Sigmoid colon (tissue), 4 donors: ENCODE data around the gene IRF2.

ENCODE experiments used
- CTCF ChIP-seq, 4 experiments: fragments of 450-650 bp in 3 of 4; fragments of 200-600 bp in 1 of 4; IDR thresholded peaks; one replicate each; pipeline ENCODE4 v1.5.1; 2016 to 2019; ENCODE audit warnings: antibody characterized with exemption in 4 of 4, mild to moderate bottlenecking in 3 of 4, moderate library complexity in 2 of 4
- EP300 ChIP-seq, 4 donors: sonication (generic); formaldehyde crosslinking; IDR thresholded peaks; one replicate each; pipeline ENCODE4 v1.6.1; 2017; ENCODE audit warnings: antibody characterized with exemption in 4 of 4
- POLR2A ChIP-seq, 2 donors: fragments of 450-650 bp; IDR thresholded peaks; one replicate each; pipeline ENCODE4 v1.6.1; 2016; ENCODE audit warnings: antibody characterized with exemption in 2 of 2, mild to moderate bottlenecking in 2 of 2, moderate library complexity in 2 of 2
- POLR2AphosphoS5 ChIP-seq, 4 donors: sonication (generic); formaldehyde crosslinking; IDR thresholded peaks; one replicate each; pipeline ENCODE4 v1.6.1; 2017; ENCODE audit warnings: antibody characterized with exemption in 4 of 4

DNA sequence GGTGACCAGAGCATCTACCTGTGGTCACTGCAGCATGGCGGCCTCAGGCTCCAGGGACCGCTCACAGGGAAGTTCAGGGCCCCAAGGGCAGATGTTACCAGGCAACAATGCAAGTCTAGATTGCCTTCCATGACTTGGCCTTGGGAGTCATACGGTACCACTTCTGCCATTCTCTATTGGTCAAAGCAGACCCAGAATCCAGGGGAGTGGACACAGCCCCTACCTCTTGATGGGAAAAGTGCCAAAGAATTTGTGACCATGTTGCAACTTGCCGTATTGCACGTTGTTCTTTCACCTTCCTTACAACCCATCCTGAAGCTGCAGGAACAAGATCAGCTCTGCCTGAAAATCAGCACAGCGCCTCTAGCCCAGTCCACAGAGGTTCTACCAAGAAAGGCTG lies 111.1 kb downstream of the IRF2 start:
- TF ChIP-seq POLR2AphosphoS5 (IDR thresholded peaks at IDR 0.05) (no peak), CTCF (IDR thresholded peaks at IDR 0.05) (no peak), POLR2A (IDR thresholded peaks at IDR 0.05) (no peak), EP300 (IDR thresholded peaks at IDR 0.05) (no peak)
